Measurements from ENCODE around the gene CLASP1.
A peak's percentile ranks its signal among the peaks of the same experiment; 100 is the strongest.

CLASP1 gene

DNA sequence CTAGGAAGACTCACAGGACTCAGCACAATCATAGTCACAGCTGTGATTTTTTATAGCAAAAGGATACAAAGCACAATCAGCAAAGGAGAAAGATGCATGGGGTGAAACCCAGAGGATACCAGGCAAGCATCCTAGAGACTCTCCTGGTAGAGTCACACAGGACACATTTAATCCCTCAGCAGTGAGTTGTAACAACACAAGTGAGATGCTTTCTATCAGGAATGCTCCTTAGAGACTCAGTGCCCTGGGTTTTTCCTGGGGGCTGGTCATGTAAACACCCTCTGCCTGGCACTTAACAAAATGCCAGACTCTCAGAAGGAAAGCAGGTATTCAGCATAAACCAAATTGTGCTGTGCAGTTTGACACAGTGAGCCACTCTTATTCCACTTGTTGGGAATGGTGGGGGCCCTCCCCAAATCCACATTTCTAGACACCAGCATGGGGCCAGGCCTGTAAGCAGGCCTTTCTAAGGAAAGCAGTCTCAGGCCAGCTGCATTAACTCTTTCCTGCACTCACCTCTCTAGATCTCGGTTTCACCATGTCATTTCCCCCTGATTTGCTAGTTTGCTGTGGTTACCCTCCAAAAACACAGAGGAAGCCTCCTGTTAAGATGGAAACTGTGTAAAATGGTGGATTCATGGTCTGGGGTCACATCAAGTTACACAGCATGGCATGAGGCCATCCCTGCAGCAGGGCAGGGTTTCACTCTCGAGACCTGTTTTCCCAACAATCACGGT is 135.5 kb downstream of the CLASP1 start:
- ATAC-seq, result no peak
- TF ChIP-seq ZNF8 (CRISPR knock-in tag; IDR thresholded peaks at IDR 0.05), result no peak
- no peak for TF ChIP-seq CSDC2 (CRISPR knock-in tag; IDR thresholded peaks at IDR 0.05)
- no peak for TF ChIP-seq ZNF565 (CRISPR knock-in tag; conservative IDR thresholded peaks at IDR 0.05; ENCODE audit: low read depth)
- TF ChIP-seq ARNTL (CRISPR knock-in tag; IDR thresholded peaks at IDR 0.05; ENCODE audit: borderline replicate concordance, low read depth), result no peak
- TF ChIP-seq, protein P1, sequence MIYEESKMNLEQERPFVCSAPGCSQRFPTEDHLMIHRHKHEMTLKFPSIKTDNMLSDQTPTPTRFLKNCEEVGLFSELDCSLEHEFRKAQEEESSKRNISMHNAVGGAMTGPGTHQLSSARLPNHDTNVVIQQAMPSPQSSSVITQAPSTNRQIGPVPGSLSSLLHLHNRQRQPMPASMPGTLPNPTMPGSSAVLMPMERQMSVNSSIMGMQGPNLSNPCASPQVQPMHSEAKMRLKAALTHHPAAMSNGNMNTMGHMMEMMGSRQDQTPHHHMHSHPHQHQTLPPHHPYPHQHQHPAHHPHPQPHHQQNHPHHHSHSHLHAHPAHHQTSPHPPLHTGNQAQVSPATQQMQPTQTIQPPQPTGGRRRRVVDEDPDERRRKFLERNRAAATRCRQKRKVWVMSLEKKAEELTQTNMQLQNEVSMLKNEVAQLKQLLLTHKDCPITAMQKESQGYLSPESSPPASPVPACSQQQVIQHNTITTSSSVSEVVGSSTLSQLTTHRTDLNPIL (CRISPR knock-in tag; IDR thresholded peaks at IDR 0.05; ENCODE audit: low read depth), result no peak

DNA sequence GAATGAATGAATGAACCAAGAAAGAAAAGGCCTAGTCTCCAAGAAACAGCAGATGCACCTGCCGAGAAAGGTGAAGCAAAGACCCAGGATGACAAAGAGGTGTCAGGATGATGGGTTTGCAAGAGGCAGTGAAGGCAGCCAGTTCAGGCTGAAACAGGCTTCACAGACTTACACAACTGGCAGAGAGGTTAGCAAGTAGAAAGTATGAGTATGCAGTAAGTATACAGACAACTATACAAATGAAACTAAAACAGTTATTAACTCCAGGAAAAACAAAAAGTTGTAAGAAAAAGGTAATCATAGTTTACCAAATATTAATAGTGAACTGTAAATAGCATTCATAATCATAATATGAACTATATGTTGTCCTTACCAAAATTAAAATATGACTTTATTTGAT is 138.4 kb downstream of the CLASP1 start:
- TF ChIP-seq CSDC2 (CRISPR knock-in tag; IDR thresholded peaks at IDR 0.05) (no peak), ZNF70 (CRISPR knock-in tag; IDR thresholded peaks at IDR 0.05) (no peak), SNAI2 (CRISPR knock-in tag; IDR thresholded peaks at IDR 0.05) (no peak), TCF4 (CRISPR knock-in tag; IDR thresholded peaks at IDR 0.05; ENCODE audit: borderline replicate concordance) (no peak), ZNF565 (CRISPR knock-in tag; conservative IDR thresholded peaks at IDR 0.05; ENCODE audit: low read depth) (no peak)
- TF ChIP-seq, protein P2, sequence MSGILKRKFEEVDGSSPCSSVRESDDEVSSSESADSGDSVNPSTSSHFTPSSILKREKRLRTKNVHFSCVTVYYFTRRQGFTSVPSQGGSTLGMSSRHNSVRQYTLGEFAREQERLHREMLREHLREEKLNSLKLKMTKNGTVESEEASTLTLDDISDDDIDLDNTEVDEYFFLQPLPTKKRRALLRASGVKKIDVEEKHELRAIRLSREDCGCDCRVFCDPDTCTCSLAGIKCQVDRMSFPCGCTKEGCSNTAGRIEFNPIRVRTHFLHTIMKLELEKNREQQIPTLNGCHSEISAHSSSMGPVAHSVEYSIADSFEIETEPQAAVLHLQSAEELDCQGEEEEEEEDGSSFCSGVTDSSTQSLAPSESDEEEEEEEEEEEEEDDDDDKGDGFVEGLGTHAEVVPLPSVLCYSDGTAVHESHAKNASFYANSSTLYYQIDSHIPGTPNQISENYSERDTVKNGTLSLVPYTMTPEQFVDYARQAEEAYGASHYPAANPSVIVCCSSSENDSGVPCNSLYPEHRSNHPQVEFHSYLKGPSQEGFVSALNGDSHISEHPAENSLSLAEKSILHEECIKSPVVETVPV (CRISPR knock-in tag; IDR thresholded peaks at IDR 0.05), result no peak
- TF ChIP-seq, protein P1 (CRISPR knock-in tag; IDR thresholded peaks at IDR 0.05; ENCODE audit: low read depth), result no peak
- TF ChIP-seq, protein P3, sequence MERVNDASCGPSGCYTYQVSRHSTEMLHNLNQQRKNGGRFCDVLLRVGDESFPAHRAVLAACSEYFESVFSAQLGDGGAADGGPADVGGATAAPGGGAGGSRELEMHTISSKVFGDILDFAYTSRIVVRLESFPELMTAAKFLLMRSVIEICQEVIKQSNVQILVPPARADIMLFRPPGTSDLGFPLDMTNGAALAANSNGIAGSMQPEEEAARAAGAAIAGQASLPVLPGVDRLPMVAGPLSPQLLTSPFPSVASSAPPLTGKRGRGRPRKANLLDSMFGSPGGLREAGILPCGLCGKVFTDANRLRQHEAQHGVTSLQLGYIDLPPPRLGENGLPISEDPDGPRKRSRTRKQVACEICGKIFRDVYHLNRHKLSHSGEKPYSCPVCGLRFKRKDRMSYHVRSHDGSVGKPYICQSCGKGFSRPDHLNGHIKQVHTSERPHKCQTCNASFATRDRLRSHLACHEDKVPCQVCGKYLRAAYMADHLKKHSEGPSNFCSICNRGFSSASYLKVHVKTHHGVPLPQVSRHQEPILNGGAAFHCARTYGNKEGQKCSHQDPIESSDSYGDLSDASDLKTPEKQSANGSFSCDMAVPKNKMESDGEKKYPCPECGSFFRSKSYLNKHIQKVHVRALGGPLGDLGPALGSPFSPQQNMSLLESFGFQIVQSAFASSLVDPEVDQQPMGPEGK (CRISPR knock-in tag; IDR thresholded peaks at IDR 0.05; ENCODE audit: borderline replicate concordance), result no peak
- no peak for ATAC-seq

DNA sequence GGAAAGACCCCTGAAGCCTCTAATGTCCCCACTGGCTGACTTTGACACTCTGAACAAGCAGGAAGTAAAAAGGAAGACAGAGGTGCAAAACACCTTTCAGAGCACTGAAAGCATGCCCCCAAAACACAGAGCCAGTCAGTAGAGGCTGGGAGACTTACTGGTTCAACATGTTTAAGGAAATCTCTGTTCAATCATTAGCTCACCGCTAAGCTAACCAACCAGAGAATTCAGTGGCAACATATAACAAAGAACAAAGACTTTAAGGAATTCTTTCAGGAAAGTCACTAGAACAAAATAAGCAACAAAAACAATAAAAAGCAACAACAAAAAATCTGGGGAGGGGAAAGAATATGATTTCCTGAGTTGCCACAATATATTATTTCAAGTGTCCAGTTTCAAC is 142.6 kb downstream of the CLASP1 start:
- TF ChIP-seq CSDC2 (CRISPR knock-in tag; IDR thresholded peaks at IDR 0.05), result no peak
- no peak for TF ChIP-seq TCF4 (CRISPR knock-in tag; IDR thresholded peaks at IDR 0.05; ENCODE audit: borderline replicate concordance)
- TF ChIP-seq RARB (CRISPR knock-in tag; IDR thresholded peaks at IDR 0.05), result no peak
- no peak for TF ChIP-seq TOX (CRISPR knock-in tag; IDR thresholded peaks at IDR 0.05; ENCODE audit: borderline replicate concordance)
- no peak for TF ChIP-seq ZNF8 (CRISPR knock-in tag; IDR thresholded peaks at IDR 0.05)
- no peak for TF ChIP-seq PPARA (CRISPR knock-in tag; IDR thresholded peaks at IDR 0.05; ENCODE audit: borderline replicate concordance)
- TF ChIP-seq ZFP30 (CRISPR knock-in tag; IDR thresholded peaks at IDR 0.05), result no peak
- no peak for TF ChIP-seq ZFP3 (CRISPR knock-in tag; IDR thresholded peaks at IDR 0.05)

DNA sequence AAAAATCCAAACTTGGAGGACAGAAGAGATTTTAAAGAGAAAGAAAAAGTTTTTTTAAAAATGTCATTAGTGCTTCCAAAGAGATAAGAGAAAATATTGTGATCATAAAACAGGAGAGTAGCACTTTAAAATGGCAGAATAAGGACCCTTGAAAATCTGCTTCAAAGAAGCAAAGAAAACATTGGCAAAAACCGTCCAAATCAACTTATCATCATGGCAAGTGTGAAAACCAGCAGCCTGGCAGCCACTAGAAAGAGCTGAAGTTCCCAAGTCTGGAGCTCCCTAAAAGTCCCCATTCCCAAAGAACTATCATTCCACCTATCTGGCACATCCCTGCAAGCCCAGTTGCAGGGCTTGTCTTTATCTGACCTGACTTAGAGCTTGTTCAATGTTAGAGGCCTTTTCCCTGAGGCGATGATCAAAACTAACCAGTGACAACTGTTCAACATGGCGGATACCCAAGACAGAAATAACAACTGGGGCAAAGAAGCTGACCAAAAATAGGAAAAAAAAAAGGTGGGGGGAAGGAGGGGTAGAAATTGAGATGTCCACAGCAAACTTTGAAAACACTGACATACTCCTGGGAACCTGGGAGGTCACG is 143.2 kb downstream of the CLASP1 start:
- no peak for TF ChIP-seq GLIS3 (CRISPR knock-in tag; IDR thresholded peaks at IDR 0.05)
- no peak for TF ChIP-seq TCF4 (CRISPR knock-in tag; IDR thresholded peaks at IDR 0.05; ENCODE audit: borderline replicate concordance)
- TF ChIP-seq CSDC2 (CRISPR knock-in tag; IDR thresholded peaks at IDR 0.05), result no peak
- no peak for TF ChIP-seq ZFP3 (CRISPR knock-in tag; IDR thresholded peaks at IDR 0.05)
- no peak for TF ChIP-seq ZNF8 (CRISPR knock-in tag; IDR thresholded peaks at IDR 0.05)
- TF ChIP-seq ARNTL (CRISPR knock-in tag; IDR thresholded peaks at IDR 0.05; ENCODE audit: borderline replicate concordance, low read depth), result no peak
- TF ChIP-seq ZNF70 (CRISPR knock-in tag; IDR thresholded peaks at IDR 0.05), result no peak
- TF ChIP-seq ZFP30 (CRISPR knock-in tag; IDR thresholded peaks at IDR 0.05), result no peak
- no peak for ATAC-seq

More for the DNA sequence above, 142.6 kb downstream of the CLASP1 start:
- no peak for ATAC-seq

DNA sequence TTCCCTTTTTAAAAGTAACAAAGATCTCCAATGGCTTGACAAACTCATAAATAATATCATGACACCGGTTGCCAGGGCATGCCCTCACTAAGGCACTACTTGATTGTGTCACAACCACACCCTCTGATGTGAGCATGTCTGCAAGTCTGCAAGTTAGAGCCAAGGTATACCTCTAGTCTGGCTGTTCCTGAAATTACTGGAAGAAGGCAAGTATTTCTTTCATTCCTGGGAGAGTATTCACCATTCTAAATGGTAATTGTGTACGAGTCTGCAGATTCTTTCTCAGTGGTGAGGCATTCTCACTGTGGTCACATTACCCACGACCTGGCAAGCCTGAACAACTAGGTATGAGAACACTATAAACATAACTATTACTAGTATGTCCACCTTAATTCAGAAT is 144.3 kb downstream of the CLASP1 start:
- peak; percentile 91 for ATAC-seq
- TF ChIP-seq ARNTL (CRISPR knock-in tag; IDR thresholded peaks at IDR 0.05; ENCODE audit: borderline replicate concordance, low read depth) (no peak), ZC3H10 (CRISPR knock-in tag; IDR thresholded peaks at IDR 0.05) (no peak), TOX (CRISPR knock-in tag; IDR thresholded peaks at IDR 0.05; ENCODE audit: borderline replicate concordance) (no peak), RARB (CRISPR knock-in tag; IDR thresholded peaks at IDR 0.05) (no peak), TCF4 (CRISPR knock-in tag; IDR thresholded peaks at IDR 0.05; ENCODE audit: borderline replicate concordance) (no peak), ZNF565 (CRISPR knock-in tag; conservative IDR thresholded peaks at IDR 0.05; ENCODE audit: low read depth) (no peak), ESRRG (CRISPR knock-in tag; IDR thresholded peaks at IDR 0.05) (no peak), ZNF70 (CRISPR knock-in tag; IDR thresholded peaks at IDR 0.05) (no peak), CSDC2 (CRISPR knock-in tag; IDR thresholded peaks at IDR 0.05) (no peak), BACH2 (CRISPR knock-in tag; IDR thresholded peaks at IDR 0.05; ENCODE audit: borderline replicate concordance) (no peak), ZFP3 (CRISPR knock-in tag; IDR thresholded peaks at IDR 0.05) (no peak), SNAI2 (CRISPR knock-in tag; IDR thresholded peaks at IDR 0.05) (no peak)
- TF ChIP-seq, protein P3 (CRISPR knock-in tag; IDR thresholded peaks at IDR 0.05; ENCODE audit: borderline replicate concordance), result no peak
- TF ChIP-seq, protein P4, sequence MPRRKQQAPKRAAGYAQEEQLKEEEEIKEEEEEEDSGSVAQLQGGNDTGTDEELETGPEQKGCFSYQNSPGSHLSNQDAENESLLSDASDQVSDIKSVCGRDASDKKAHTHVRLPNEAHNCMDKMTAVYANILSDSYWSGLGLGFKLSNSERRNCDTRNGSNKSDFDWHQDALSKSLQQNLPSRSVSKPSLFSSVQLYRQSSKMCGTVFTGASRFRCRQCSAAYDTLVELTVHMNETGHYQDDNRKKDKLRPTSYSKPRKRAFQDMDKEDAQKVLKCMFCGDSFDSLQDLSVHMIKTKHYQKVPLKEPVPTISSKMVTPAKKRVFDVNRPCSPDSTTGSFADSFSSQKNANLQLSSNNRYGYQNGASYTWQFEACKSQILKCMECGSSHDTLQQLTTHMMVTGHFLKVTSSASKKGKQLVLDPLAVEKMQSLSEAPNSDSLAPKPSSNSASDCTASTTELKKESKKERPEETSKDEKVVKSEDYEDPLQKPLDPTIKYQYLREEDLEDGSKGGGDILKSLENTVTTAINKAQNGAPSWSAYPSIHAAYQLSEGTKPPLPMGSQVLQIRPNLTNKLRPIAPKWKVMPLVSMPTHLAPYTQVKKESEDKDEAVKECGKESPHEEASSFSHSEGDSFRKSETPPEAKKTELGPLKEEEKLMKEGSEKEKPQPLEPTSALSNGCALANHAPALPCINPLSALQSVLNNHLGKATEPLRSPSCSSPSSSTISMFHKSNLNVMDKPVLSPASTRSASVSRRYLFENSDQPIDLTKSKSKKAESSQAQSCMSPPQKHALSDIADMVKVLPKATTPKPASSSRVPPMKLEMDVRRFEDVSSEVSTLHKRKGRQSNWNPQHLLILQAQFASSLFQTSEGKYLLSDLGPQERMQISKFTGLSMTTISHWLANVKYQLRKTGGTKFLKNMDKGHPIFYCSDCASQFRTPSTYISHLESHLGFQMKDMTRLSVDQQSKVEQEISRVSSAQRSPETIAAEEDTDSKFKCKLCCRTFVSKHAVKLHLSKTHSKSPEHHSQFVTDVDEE (CRISPR knock-in tag; IDR thresholded peaks at IDR 0.05), result no peak

Data from SK-N-SH treated with all-trans-retinoic acid at 6 μM for 48 hours (cell line).